NB4 (cell line): ENCODE measurements around the gene BORCS5.

Source experiments
- CTCF ChIP-seq: IDR thresholded peaks from one replicate; pipeline ENCODE4 v1.5.1; 2012; ENCODE audit warnings: low read depth, low read length
- MAX ChIP-seq: IDR thresholded peaks from 2 replicates; pipeline ENCODE4 v1.6.1; 2011; ENCODE audit warnings: low read depth, low read length
- MYC ChIP-seq: IDR thresholded peaks from 2 replicates; pipeline ENCODE4 v1.6.1; 2011; ENCODE audit warnings: low read depth, low read length
- POLR2A ChIP-seq: IDR thresholded peaks from 2 replicates; pipeline ENCODE4 v1.6.1; 2011; ENCODE audit warnings: mild to moderate bottlenecking; ENCODE audit not compliant: insufficient read length; ENCODE audit errors: extremely low read depth

- TF ChIP-seq CTCF = no peak
- no peak for TF ChIP-seq POLR2A
- TF ChIP-seq MAX = no peak
- no peak for TF ChIP-seq MYC
These were observed 161.6 kb downstream of the BORCS5 start for GRCh38 chr12:12518464-12518845.
